NCI-H226 (cell line): ENCODE data around the gene CRYZL1.
"Not testable (repeated sequence)": the region's sequence is repeated elsewhere in the genome, so short reads cannot be mapped to it uniquely, and the experiment has no call there.

ENCODE experiments used
- DNase-seq: peaks from one replicate; pipeline ENCODE4 v3.0.0-alpha.2; 2015

The CRYZL1 gene

DNA sequence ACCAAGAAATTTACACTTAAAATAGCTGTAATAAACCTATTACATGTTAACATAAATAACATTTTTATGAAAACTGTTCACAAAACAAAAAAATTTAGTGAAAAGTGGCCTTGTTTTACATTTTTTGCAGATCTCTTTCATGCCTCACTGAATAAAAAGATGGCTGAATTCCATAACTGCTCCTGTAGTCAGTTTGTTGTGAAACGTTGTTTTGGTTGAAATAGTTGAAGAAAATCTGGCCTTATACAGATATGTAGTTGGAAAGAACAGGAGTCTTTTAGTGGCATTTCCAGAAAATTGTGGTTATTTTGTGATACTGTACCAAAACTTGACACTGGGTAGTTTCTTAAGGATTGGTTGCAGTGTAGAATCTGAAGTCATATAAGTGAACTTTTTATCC is 18.9 kb upstream of the CRYZL1 start:
- DNase-seq: no peak

DNA sequence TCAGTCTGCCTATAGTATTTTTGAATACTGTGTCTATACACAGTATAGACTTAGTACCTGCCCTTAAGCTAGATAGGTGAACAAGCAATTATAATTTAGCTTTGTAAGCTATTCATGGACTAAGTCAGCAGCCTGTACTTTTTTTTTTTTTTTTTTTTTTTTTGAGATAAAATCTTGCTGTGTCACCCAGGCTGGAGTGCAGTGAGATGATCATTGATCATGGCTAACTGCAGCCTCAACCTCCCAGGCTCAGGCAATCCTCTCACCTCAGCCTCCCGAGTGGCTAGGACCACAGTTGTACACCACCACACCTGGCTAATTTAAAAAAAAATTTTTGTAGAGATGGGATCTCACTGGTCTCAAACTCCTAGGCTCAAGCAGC is 18.0 kb upstream of the CRYZL1 start:
- DNase-seq: no peak

DNA sequence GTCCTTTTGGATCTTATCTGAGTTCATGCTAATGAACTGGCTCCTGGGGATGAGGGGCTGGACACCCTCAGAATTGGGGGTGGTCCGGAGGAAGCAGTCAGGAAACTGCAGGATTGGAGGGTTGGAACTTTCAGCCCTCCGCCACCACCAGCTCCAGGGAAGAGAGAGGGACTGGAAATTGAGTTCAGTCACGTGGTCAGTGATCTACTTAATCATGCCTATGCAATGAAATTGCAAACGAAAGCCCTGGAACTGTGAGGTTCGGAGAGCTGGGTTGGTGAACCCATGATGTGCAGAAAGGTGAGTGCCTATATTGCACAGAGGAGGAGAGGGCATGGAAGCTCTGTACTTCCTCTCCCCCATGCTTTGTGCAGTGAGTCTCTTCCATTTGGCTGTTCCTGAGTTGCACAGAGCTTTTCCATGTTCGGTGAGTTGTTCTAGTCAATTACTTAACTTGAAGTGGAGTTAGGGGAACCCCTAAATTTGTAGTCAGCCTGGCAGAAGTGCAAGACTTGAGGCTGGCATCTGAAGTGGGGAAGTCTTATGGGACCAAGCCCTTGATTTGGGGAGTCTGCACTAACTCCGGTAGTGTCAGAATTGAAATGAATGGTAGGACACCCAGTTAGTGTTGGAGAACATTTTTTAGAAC is 17.5 kb upstream of the CRYZL1 start:
- no peak for DNase-seq

DNA sequence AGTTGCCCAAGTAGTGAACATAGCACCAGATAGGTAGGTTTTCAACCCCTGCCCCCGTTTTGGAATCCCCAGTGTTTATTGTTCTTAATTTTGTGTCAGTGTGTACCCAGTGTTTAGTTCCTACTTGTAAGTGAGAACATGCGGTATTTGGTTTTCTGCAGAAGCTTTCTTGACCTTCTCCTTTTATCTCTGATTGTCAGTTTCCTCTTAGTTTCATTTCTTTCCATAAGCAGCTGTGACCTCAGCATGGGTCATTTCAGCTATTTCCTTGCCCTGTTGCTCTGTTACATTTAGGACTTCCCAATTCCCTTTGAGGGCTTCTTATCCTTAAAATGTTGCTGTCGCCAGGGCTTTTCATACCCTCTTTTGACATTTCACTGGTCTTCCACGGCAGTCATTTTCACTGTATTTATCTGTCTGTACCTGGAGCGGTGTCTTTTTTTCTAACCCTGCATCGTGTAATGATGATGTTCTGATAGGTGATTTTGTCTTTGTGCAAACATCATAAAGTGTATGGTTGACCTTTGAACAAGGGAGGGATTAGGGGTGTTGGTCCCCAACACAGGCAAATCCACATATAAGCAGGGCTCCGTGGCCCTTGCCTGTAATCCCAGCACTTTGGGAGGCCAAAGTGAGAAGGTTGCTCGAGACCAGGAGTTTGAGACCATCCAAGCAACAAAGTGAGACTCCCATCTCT is 15.7 kb upstream of the CRYZL1 start:
- DNase-seq: no peak

DNA sequence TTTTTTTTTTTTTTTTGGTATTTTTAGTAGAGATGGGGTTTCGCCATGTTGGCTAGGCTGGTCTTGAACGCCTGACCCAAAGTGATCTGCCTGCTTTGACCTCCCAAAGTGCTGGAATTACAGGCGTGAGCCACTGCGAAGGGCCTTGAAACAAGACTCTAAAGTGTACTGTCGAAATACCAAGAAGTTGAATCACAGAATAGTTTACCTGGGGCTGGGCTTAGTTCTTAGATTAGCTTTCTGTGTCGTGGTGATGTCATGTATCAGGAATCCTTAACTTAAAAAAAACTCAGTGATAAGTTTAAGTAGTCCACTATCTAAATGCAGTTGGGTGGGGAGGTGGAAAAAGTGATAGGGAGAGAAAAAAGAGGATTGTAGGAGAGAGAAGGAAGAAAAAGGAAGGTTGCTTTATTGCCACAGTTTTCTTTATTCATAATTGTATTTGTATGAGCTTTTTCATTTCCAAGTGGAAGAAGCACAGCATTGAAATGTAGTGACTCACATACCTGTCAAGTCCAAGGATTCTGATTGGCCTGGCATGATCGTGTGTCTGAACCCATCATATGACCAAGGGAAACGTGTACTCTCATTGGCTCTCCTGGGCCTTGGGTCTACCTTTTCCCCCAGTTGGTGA is 14.2 kb upstream of the CRYZL1 start:
- peak; percentile 98 for DNase-seq

DNA sequence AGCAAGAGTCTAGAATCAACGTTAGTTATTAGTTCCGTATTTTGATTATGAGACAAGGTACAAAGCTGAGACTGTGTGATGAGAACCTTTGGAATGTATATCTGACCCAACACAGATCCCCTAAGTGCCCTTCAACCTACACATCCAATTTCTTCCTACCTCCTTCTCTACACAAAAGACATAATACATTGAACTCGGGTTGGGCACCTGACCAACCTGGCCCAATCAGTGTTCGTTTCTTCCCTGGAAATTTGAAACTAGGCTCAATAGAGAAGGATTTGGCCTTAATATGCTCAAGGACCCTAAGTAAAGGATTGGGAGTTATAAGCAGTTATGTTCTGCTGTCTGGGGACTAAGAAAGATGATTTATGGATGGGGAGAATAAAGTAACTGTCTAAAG is 12.9 kb upstream of the CRYZL1 start:
- DNase-seq: no peak

DNA sequence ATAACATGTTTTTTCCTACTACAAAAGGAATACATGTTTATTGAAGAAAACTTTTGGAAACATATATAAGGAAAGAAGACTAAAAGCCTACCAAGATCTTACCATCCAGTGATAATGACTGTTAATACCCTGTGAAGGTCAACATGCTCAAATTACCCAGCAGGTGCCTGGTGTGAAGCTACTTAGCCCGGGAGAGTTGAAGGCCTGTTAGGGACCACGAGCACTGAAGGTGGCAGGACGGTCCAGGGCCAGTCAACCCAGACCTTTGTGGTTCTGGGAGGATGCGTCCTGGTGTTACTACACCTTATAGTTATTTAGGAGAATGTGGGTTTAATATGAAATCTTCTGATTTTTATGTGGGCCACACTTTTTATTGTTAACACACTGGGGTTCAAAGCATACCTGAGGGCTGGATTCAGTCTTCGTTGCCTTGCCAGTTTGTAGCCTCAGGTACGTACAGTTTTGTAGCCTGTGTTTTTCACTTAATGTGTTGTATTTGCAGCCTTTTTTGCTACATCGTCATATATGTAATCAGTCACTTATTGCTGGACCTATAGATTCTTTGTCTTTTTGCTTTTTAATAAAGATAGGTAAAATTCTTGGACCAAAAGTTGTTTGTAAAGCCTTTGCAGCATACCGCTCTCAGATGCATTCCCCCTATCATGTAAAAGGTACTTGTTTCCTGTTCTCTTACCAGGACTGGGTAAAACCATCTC is 10.6 kb upstream of the CRYZL1 start:
- no peak for DNase-seq

DNA sequence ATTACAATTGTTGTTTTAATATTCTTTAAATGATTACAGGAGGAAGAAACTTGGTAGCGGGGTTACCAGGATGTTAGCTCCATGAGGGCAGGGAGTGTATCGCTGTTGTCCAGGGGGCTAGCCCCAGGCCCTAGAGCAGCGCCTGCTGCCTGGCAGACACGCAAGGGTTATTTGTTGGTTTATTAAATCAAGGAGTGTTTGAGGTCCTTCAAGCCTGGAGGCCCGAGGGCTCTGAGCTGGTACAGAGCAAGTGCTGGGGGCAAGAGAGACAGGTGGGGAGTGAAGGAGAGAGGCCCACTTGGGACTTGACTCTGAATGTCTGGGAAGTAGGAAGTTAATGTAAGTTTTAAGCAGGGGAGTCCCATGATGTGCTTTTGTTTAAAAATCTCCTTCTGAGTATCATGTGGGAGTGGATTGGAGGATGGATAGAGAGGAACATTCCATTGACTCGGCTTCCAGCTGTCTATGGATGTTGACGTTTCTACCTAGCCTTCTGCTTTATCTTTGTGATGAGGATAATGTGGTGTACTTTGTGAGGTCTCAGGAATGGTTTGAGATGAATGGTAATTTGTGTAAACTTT is 9.5 kb upstream of the CRYZL1 start:
- DNase-seq: peak; percentile 69

DNA sequence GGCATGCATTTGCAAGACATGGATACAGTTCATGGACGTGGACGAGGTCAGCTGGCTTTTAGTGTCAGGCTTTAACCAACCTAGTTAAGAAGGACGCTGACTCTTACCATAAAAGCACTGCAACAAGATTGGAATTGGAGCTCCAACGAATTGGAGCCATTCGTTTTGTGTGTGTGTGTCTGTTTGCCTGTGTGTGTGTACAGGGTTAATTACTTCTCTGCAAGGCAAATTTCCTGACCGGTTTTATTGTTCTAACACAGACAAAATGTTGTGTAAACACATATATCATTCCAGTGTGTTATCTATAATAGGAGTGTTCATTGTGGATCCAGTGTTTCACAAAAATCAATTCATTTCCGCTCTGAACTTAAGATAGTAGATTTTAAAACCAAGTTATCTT is 8.7 kb upstream of the CRYZL1 start:
- DNase-seq: no peak

DNA sequence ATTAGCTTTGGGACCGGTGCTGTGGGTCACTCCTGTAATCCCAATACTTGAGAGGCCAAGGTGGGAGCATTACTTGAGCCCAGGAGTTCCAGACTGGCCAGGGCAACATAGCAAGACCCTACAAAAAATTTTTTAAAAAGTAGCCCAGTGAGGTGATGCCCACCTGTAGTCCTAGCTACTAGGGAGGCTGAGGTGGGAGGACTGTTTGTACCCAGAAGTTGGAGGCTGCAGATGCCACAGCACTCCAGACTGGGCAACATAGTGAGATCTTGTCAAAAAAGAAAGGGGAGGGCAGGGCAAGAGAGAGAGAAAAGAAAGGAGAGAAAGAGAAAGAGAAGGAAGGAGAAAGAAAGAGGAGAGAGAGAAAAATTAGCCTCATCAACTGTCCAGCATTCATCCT is 7.0 kb upstream of the CRYZL1 start:
- DNase-seq: no peak

DNA sequence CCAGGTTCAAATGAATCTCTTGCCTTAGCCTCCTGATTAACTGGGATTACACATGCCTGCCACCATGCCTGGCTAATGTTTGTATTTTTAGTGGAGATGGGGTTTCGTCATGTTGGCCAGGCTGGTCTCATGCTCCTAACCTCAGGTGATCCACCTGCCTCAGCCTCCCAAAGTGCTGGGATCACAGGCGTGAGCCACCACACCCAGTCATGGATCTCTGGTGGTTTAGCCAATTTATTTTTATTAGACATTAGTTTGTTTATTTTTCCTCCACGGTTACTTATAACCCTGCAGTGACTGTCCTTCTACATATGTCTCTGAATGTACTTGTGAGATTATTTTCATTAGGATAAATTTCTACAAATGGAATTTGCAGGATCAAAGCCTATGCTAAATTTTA is 6.0 kb upstream of the CRYZL1 start:
- no peak for DNase-seq

DNA sequence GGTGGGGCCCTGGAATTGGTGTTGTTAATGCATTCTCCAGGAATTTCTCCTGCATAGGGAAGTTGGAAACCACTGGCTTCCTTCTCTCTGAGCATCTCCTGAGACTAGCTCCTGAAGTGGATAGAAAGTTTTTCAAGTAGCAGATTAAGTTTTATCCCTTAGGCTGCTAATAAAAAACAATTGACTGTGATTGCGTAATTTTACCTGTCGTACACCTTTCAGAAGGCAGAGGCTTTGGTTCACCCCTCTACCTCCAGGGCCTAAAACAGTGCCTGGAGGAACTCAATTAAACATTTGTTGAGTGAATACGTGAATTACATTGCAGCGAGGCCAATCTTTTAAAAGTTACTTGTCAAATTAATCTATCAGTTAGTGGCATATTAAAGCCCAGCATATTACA is 4.2 kb upstream of the CRYZL1 start:
- no peak for DNase-seq

DNA sequence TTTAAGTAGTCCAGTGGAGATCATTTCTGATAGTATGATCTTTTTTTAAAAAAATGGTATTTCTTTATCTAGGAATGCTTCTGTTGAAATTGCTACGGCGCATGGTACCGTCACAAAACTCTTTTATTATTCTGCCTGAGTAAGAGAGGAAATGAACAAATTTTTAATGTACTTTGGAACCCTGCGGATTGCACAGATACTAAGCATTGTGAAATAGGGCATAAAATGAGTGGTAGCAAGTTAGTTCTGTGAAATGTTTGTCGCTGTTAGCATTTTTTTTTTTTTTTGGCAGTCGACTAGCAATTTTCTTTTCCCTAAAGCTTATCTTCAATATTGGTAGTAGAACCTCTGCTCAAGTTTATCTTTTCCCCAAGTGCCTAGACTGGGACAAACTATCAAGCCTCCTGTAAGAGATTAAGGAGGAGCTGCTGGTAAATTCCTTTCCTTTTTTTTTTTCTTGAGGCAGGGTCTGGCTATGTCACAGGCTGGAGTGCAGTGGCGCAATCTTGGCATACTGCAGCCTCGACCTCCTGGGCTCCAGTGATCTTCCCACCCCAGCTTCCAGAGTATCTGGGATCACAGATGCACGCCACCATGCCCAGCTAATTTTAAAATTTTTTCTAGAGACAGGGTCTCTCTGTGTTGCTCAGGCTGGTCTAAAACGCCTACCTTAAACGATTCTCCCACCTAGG is 3.0 kb upstream of the CRYZL1 start:
- peak; percentile 59 for DNase-seq

DNA sequence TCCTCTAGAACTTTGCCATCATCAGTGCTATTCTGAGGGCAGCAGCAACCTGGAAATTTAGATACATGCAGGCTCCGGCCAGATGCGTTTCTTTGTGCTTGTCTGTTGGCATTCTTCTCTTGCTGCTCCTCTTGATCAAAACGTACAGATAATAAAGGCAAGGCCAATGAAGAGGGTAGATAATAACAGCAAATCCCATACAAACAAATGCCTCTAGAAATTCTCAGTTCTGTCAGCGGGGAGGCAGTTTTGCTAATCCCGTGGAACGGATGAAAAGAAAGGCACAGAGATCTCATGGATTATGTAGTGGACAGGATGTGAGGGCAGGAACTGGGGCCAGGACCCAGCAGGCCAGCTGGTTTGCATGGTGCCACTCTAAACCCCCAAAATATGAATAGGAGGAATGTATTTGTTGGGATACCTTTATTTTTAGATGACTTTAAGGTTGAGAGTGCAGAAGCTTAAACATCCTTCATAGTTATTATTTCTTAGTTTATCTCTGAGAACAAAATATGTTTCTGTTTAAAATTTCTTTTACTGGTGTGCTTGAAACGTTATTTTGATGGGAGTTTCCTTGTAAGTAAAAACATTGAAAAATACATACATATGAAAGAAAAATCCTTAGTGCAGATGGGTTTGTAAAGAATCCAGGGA is 2.2 kb upstream of the CRYZL1 start:
- no peak for DNase-seq

DNA sequence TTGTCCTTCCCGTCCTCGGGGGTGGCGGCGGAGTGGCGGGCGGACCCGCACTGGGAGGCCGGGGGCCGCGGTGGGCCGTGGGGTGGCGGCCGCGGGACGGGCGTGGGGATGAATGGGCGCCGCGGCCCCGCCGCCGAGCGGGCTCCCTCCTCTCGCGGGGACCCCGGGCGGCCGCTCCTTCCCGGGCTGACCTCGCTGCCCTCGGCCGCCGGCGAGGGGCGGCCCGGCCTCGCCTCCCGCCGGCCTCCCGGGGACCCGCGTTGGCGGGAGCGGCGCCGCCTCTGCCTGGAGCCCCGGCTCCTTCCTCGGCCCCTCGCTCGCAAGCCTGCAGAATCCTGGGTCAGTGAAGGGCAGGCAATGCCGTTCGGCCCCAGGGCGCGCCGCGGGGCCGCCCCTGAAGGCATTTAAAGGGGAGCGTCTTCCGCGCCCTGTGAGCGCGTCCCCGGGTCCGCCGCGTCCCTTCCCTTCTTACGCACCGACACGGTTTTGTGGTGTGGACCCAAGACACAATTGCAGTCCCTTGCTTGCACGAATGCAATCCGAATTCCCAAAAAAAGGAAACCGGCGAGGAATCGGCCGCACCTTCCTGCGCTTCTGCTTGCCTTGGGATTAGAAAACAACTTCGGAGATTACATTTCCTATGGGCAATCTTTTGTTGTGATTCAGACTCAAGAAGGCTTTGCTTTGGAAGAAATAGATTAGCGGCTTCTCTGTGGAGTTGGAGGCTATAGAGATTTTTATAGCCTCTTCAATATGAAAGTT is 1.5 kb upstream of the CRYZL1 start:
- DNase-seq: no peak

DNA sequence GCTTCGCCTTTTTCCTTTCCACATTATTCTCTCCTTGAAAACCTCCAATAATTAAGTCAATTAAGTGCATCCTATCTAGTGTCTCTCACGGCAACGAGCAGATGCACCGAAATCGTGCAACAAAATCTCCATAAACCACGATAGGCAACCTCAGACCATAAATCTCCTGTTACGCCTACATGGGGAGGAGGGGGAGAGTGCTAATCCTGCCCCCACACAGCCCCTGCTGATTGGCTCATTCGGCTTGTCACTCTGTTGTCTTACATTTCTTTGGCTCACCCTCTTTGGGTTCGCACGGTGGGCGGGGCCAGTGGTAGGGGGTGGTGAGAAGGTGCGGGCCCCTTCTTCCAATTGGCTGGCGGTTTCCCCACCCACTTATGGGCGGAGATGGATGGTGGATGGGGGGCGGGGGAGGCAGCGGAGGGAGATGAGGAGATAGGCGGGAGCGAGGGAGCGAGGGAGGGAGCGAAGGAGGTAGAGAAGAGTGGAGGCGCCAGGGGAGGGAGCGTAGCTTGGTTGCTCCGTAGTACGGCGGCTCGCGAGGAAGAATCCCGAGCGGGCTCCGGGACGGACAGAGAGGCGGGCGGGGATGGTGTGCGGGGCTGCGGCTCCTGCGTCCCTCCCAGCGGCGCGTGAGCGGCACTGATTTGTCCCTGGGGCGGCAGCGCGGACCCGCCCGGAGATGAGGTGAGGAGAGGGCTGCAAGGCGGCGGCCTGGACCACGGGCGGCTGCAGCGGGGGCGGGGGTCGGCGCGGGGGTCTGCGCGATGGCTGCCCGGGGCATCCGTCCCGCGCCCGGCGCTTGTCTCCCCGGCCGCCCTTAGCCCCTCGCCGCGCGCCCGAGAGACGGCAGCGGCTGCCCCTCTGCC is 720 bp upstream of the CRYZL1 start, which contains the start of gene ITSN1:
ITSN1 (plus strand) TSS at position 475 of the 869 bp plus-strand sequence. CDS start 76,328 bp downstream, outside the sequence.
- peak; percentile 96 for DNase-seq

DNA sequence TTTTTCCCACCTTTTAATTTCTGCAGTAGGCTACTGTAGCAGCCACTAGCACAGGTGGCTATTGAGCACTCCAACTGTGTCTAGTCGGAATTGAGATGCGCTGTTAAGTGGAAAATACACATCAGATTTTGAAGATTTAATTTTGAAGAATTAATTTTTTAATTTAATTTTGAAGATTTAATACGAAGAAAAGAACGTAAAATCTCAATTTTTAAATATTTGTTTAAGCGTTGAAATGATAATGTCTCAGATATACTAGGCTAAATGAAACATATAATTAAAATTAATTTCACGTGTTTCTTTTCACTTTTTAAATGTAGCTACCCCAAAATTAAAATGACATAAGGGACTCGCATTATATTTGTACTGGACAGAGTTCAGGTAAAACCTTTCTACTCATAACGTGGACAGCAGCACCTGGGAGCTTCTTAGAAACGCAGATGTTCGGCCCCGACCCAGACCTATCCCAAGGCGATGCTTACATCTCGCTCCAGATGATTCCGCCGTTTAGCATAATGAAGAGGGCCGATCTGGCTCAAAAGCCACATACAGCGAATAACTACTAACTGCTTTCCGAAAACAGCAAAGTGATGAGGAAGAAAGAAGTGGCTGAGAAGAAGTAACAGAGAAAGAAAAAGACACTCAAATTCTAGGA is 717 bp downstream of the CRYZL1 start:
- DNase-seq: no peak

DNA sequence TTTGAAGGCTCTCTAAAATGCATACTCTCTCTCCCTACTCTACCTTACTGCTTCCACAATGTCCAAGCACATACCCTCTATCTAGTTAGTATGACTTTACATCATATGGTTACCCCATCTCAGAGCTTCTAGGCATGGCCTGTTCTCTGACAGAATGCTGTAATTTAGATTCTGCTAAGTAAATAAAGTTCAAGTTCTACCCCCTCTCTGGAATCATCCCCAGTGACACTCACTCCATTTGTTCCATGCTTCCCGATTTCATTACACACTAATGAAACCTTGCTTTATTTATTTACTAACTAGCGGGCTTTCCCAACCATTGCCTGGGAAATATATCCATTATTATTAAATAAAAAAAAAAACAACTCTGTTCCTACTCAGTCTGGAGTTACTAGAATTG is 7.3 kb downstream of the CRYZL1 start:
- no peak for DNase-seq

DNA sequence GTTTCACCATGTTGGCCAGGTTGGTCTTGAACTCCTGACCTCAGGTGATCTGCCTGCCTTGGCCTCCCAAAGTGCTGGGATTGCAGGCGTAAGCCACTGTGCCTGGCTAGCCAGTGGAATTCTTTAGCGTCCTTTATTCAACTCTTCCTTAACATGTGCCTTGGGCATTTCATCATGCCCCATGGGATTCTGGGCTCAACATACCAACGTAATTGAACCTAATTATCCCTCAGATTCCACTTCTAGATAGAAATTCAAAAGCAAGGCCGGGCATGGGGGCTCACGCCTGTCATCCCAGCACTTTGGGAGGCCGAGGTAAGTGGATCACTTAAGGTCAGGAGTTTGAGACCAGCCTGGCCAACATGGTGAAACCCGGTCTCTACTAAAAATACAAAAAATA is 15.4 kb downstream of the CRYZL1 start:
- not testable (repeated sequence) for DNase-seq

DNA sequence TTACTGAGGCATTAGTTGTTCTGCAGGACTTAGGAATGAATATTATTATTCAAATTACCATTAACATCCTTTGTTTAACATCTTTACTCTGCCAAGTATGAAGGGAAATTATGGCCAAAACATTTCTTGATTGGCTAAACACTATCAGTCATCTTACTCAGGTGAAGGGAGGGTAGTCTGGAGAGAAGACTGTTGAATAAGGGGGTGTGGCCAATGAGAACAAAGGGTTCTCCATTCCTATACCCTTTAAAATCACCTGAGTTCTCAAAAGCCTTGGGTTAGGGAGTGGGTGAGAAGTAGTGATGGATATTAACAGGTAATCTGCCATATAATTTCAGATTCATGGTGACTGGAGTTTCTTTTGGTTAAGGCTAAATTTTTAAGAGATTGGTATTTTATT is 19.3 kb downstream of the CRYZL1 start:
- no peak for DNase-seq
